BJ (cell line): ENCODE data around the gene TCP10L. TPM values are rescaled to one million over a fixed set of nuclear protein-coding genes. Genes with fewer than 3 reads are reported as not detected.
"Not testable (repeated sequence)": the region's sequence is repeated elsewhere in the genome, so short reads cannot be mapped to it uniquely, and the experiment has no call there.

Source experiments
- CTCF ChIA-PET: fragments of 350-600 bp; formaldehyde crosslinking; extraction: SDS; loops from one replicate; lab custom pipeline; 2021; ENCODE audit warnings: antibody characterized with exemption, inconsistent platforms; lab: Yijun Ruan, JAX
- POLR2A ChIA-PET: fragments of 300-600 bp; sonication (Branson Sonifier 250); formaldehyde crosslinking; extraction: SDS; loops from one replicate; lab custom pipeline; 2021; ENCODE audit warnings: antibody characterized with exemption; lab: Charles Lee
- DNase-seq: peaks from one replicate; pipeline ENCODE4 v3.0.0-alpha.2; 2011; ENCODE audit warnings: low read depth
- H3K27me3 ChIP-seq: 2 replicates; pipeline ENCODE4 v1.6.0; 2011; ENCODE audit warnings: low read length; ENCODE audit not compliant: control insufficient read depth, insufficient read depth
- H3K36me3 ChIP-seq: 2 replicates; pipeline ENCODE4 v1.5.1; 2011; ENCODE audit warnings: low read length; ENCODE audit not compliant: control insufficient read depth, insufficient read depth
- H3K4me3 ChIP-seq: 2 replicates; pipeline ENCODE4 v1.5.1; 2011; ENCODE audit warnings: low read depth, mild to moderate bottlenecking, control low read depth, low read length
- CTCF ChIP-seq: IDR thresholded peaks from 2 replicates; pipeline ENCODE4 v1.5.1; 2011; ENCODE audit warnings: low read depth, mild to moderate bottlenecking, control low read depth, inconsistent platforms, low read length, moderate library complexity; ENCODE audit not compliant: insufficient read depth
- polyA plus RNA-seq: library from polyadenylated mRNA; depleted of rRNA; stranded (reverse); fragments of >200 nt; gene quantifications from 2 replicates; pipeline ENCODE4 v1.2.3, GENCODE V29; 2011

Gene TCP10L
- polyA plus RNA-seq, 1 experiment, result not detected

DNA sequence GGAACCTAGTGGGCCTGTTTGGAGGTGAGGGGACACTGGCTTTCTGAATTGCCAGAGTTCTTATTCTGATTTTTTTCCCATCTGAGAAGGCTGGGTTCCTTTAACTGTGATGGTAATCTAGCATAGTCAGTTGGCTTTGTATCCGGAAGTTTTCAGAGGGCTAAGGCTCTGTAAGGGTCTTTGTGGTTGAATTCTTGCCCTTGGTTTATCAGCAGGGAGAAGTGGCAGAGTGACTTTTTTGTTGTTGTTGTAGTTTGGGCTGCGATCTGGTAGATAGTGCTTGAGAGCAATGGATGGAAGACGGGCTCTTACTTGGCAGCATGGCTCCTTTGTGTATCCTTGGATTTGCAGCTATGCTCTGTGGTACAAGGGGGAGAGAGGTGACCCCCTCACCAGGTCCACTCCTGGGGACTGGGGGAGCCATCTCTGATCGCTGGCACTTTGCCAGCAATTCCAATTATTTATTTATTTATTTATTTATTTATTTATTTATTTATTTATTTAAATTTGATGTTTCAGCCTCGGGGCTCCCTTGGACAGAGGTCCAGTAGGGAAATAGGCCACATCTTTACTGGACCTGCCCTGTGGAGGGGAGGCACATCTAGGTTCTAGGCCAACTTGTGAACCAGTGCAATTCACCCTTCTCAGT is 18.5 kb downstream of the TCP10L start:
- ChIA-PET POLR2A (no interaction called here), CTCF (interaction anchor here (5.2 kb wide), 1 partner anchor 164 kb away, joined by 75 read pairs; no protein-coding TSS in a partner anchor)
- no peak for DNase-seq

DNA sequence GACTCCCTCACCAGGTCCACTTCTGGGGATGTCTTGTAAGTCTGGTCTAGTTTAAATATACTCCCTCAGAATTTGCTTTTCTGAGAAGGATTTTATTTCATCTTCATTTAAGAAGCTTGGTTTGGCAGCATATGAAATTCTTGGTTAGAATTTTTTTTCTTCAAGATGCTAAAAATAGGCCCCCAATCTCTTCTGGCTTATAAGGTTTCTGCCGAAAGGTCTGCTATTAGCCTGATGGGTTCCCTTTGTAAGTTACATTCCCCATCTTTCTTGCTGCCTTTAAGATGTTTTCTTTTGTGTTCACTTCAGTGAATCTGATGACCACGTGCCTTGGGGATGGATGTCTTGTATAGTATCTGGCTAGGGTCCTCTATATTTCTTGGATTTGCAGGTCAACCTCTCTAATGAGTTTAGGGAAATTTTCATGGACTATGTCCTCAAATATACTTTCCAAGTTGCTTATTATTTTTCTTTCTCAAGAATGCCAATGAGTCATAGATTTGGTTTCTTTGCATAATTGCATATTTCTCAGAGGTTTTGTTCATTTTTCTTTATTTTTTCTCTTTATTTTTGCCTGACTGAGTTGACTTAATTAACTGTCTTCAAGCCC is 19.4 kb downstream of the TCP10L start:
- H3K36me3 ChIP-seq, result no peaks in the 10 kb centered on the region
- POLR2A ChIA-PET, result no interaction called here
- no peak overlapping the region for H3K4me3 ChIP-seq
- no peak for DNase-seq
- no peaks in the 10 kb centered on the region for H3K27me3 ChIP-seq
- CTCF ChIA-PET, result no interaction called here
- TF ChIP-seq CTCF, result no peak

More for the DNA sequence above, 18.5 kb downstream of the TCP10L start:
- TF ChIP-seq CTCF, result no peak
- H3K4me3 ChIP-seq, result no peak overlapping the region
- H3K27me3 ChIP-seq, result no peaks in the 10 kb centered on the region
- H3K36me3 ChIP-seq, result no peaks in the 10 kb centered on the region

DNA sequence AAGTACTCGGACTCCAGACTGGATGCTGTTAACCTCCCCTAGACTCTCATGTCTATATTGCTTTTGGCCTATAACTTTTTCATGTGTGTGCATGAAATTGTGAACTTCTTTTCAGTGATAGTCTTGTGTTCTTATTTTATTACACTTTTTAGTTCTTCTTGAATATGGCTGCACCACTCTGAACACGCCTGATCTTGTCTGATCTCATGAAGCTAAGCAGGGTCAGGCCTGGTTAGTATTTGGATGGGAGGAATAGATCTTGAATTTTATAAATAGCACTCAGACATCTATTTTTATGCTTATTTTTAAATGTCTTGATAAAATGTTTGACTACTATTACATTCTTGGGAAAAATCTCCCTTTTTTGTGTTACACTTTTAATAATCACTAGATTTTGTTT is 22.4 kb downstream of the TCP10L start:
- no peaks in the 10 kb centered on the region for H3K27me3 ChIP-seq
- H3K4me3 ChIP-seq, result no peak overlapping the region
- TF ChIP-seq CTCF, result no peak
- ChIA-PET CTCF (interaction anchor here (0.8 to 4.4 kb wide), 9 partner anchors 38 to 361 kb away, joined by 3 to 44 read pairs (median 5); no protein-coding TSS in a partner anchor), POLR2A (no interaction called here)
- no peak for DNase-seq
- H3K36me3 ChIP-seq, result no peaks in the 10 kb centered on the region

DNA sequence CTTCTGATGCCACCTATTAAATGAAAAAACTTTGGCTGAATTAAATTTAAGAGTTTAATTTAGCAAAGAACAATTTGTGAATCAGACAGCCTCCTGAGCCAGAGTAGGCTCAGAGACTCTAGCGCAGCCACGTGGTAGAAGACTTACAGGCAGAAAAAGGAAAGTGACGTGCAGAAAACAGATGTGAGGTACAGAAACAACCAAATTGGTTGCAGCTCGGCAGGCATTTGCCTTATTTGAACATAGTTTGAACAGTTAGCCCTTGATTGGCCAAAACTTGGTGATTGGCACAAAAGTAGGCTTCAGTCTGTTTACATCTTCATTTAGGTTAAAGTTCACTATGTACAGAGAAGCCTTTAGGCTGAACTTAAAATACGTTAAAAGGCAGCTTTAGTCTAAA is 22.9 kb downstream of the TCP10L start:
- TF ChIP-seq CTCF, result peak; percentile 66
- Histone ChIP-seq H3K4me3 (no peak overlapping the region), H3K27me3 (no peaks in the 10 kb centered on the region), H3K36me3 (no peaks in the 10 kb centered on the region)
- CTCF ChIA-PET, result interaction anchor here (0.8 to 4.4 kb wide), 10 partner anchors 39 to 361 kb away, joined by 3 to 44 read pairs (median 4); no protein-coding TSS in a partner anchor
- peak; percentile 57 for DNase-seq
- POLR2A ChIA-PET, result no interaction called here

DNA sequence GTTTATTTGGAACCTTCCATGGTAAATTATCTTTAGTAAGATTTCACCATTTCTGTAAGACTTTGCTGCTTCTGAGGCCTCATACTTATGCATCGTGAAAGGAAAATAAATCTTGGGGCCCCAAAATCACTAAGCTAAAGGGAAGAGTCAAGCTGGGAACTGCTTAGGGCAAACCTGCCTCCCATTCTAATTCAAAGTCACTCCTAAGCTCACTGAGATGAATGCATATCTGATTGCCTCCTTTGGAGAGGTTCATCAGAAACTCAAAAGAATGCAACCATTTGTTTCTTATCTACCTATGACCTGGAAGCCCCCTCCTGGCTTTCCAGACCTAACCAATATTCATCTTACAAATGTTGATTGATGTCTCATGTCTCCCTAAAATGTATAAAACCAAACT is 23.8 kb downstream of the TCP10L start:
- H3K27me3 ChIP-seq, POLR2A ChIA-PET, H3K36me3 ChIP-seq, DNase-seq, H3K4me3 ChIP-seq: not testable (repeated sequence)
- CTCF ChIA-PET, result interaction anchor here (0.6 to 4.4 kb wide), 10 partner anchors 8 to 166 kb away, joined by 3 to 44 read pairs (median 6); no protein-coding TSS in a partner anchor
